H1 (cell line): ENCODE measurements around the gene VSNL1. TPM values are rescaled to one million over a fixed set of nuclear protein-coding genes. Genes with fewer than 3 reads are reported as not detected.

ENCODE experiments used
- CTCF ChIA-PET: fragments of 300-600 bp; sonication (Branson Sonifier 250); formaldehyde crosslinking; loops from one replicate; lab custom pipeline; 2021; ENCODE audit not compliant: partially characterized antibody; lab: Charles Lee
- POLR2A ChIA-PET: fragments of 300-600 bp; sonication (Branson Sonifier 250); formaldehyde crosslinking; loops from one replicate; lab custom pipeline; 2021; ENCODE audit warnings: inconsistent platforms; ENCODE audit not compliant: partially characterized antibody; lab: Charles Lee
- DNase-seq, 2 experiments: peaks; one replicate each; pipeline versions ENCODE4 v3.0.0 to v3.0.0-alpha.2; 2010 to 2022; ENCODE audit warnings: low spot score in 2 of 2, low read depth in 1 of 2, mixed read lengths in 1 of 2
- FAIRE-seq: peaks from 2 replicates; lab custom pipeline; 2011; peaks lifted over from hg19 to GRCh38; lab: Jason Lieb, UNC
- H2AFZ ChIP-seq: 2 replicates; pipeline ENCODE4 v1.8.1; 2012; ENCODE audit warnings: low read length, inconsistent platforms
- H2AK5ac ChIP-seq: 2 replicates; pipeline ENCODE4 v1.6.1; 2013; ENCODE audit warnings: low read depth, low read length
- H2BK120ac ChIP-seq: replicated peaks from 2 replicates; pipeline ENCODE3; 2013; ENCODE audit warnings: low read depth, low read length, inconsistent platforms
- H2BK12ac ChIP-seq: 2 replicates; pipeline ENCODE4 v1.6.1; 2013; ENCODE audit warnings: low read depth, low read length
- H2BK15ac ChIP-seq: 2 replicates; pipeline ENCODE4 v1.6.1; 2013; ENCODE audit warnings: low read length
- H2BK20ac ChIP-seq: 2 replicates; pipeline ENCODE4 v1.6.1; 2013; ENCODE audit warnings: low read length
- H2BK5ac ChIP-seq: 2 replicates; pipeline ENCODE4 v1.6.1; 2013; ENCODE audit warnings: low read depth, low read length
- H3K14ac ChIP-seq: 2 replicates; pipeline ENCODE4 v1.6.1; 2013; ENCODE audit warnings: inconsistent platforms; ENCODE audit not compliant: insufficient read length
- H3K18ac ChIP-seq: 2 replicates; pipeline ENCODE4 v1.6.1; 2013; ENCODE audit warnings: low read length; ENCODE audit errors: extremely low read depth
- H3K23ac ChIP-seq: 2 replicates; pipeline ENCODE4 v1.6.1; 2013; ENCODE audit warnings: inconsistent platforms; ENCODE audit not compliant: insufficient read length
- H3K23me2 ChIP-seq: 2 replicates; pipeline ENCODE4 v1.6.1; 2013; ENCODE audit warnings: low read depth, low read length
- H3K27ac ChIP-seq: 2 replicates; pipeline ENCODE4 v1.6.1; 2011; ENCODE audit warnings: low read depth, low read length, inconsistent platforms
- H3K27me3 ChIP-seq, 4 experiments: replicated peaks in 1 of 4; 1 replicate in 1 of 4; 2 replicates in 3 of 4; pipeline versions ENCODE4 v1.6.1 to v1.8.1; 2011 to 2013; ENCODE audit warnings: low read length in 3 of 4, mild to moderate bottlenecking in 3 of 4, inconsistent platforms in 2 of 4, mixed read lengths in 2 of 4, moderate library complexity in 1 of 4; ENCODE audit not compliant: control insufficient read depth in 3 of 4, insufficient read depth in 3 of 4; ENCODE audit errors: extremely low read depth in 1 of 4
- H3K36me3 ChIP-seq, 4 experiments: 2 replicates each; pipeline versions ENCODE4 v1.6.1 to v1.8.1; 2011 to 2013; ENCODE audit warnings: mild to moderate bottlenecking in 4 of 4, low read length in 3 of 4, moderate library complexity in 2 of 4, control low read depth in 1 of 4, inconsistent platforms in 1 of 4; ENCODE audit not compliant: insufficient read depth in 4 of 4, control insufficient read depth in 2 of 4
- H3K4ac ChIP-seq: replicated peaks from 2 replicates; pipeline ENCODE3; 2013; ENCODE audit warnings: low read length, low read depth, mixed read lengths, inconsistent platforms; ENCODE audit not compliant: insufficient read length
- H3K4me1 ChIP-seq, 4 experiments: replicated peaks in 1 of 4; 1 replicate in 1 of 4; 2 replicates in 3 of 4; pipeline versions ENCODE4 v1.6.1 to v1.8.1; 2011 to 2013; ENCODE audit warnings: low read length in 3 of 4, inconsistent platforms in 2 of 4, mixed read lengths in 1 of 4; ENCODE audit not compliant: insufficient read depth in 4 of 4, control insufficient read depth in 3 of 4
- H3K4me2 ChIP-seq, 2 experiments: 2 replicates each; pipeline versions ENCODE4 v1.6.1 to v1.8.1; 2011 to 2013; ENCODE audit warnings: low read depth in 2 of 2, low read length in 2 of 2, control low read depth in 1 of 2, inconsistent platforms in 1 of 2, mild to moderate bottlenecking in 1 of 2; ENCODE audit not compliant: insufficient read depth in 1 of 2
- H3K4me3 ChIP-seq, 4 experiments: fragments of 200-600, 300-600 bp in 1 of 4; sonication (generic), shearing (Covaris generic), sonication (Bioruptor Twin) in 1 of 4; 2 replicates each; pipeline versions ENCODE4 v1.5.1 to v1.8.1; 2011 to 2016; ENCODE audit warnings: low read length in 4 of 4, low read depth in 3 of 4, control low read depth in 2 of 4, inconsistent platforms in 2 of 4, mild to moderate bottlenecking in 2 of 4, mixed read lengths in 1 of 4, moderate library complexity in 1 of 4; ENCODE audit not compliant: insufficient read depth in 2 of 4; ENCODE audit errors: extremely low read depth in 1 of 4
- H3K56ac ChIP-seq: replicated peaks from 2 replicates; pipeline ENCODE3; 2013; ENCODE audit warnings: low read depth, mild to moderate bottlenecking, mixed read lengths, low read length, inconsistent platforms; ENCODE audit not compliant: insufficient read length
- H3K79me1 ChIP-seq: 2 replicates; pipeline ENCODE4 v1.6.1; 2013; ENCODE audit warnings: low read depth, low read length, control low read depth
- H3K79me2 ChIP-seq, 2 experiments: 2 replicates each; pipeline versions ENCODE4 v1.6.1 to v1.8.1; 2012 to 2013; ENCODE audit warnings: low read length in 2 of 2, mild to moderate bottlenecking in 2 of 2, inconsistent platforms in 1 of 2; ENCODE audit not compliant: insufficient read depth in 2 of 2, control insufficient read depth in 1 of 2
- H3K9ac ChIP-seq, 4 experiments: replicated peaks in 1 of 4; 1 replicate in 1 of 4; 2 replicates in 3 of 4; pipeline versions ENCODE4 v1.6.1 to v1.8.1; 2011 to 2013; ENCODE audit warnings: low read depth in 3 of 4, low read length in 3 of 4, control low read depth in 2 of 4, mild to moderate bottlenecking in 2 of 4, moderate library complexity in 2 of 4, inconsistent platforms in 1 of 4; ENCODE audit errors: extremely low read depth in 1 of 4
- H3K9me3 ChIP-seq, 2 experiments: 2 replicates each; pipeline versions ENCODE4 v1.6.1 to v1.8.1; 2012 to 2013; ENCODE audit warnings: mild to moderate bottlenecking in 2 of 2, moderate library complexity in 2 of 2, control low read depth in 1 of 2, inconsistent platforms in 1 of 2, low read depth in 1 of 2, low read length in 1 of 2, mixed read lengths in 1 of 2; ENCODE audit not compliant: insufficient read depth in 2 of 2
- H4K20me1 ChIP-seq, 2 experiments: replicated peaks in 1 of 2; 2 replicates each; pipeline versions ENCODE3 to v1.8.1; 2011 to 2013; ENCODE audit warnings: inconsistent platforms in 2 of 2, low read length in 2 of 2, mild to moderate bottlenecking in 1 of 2; ENCODE audit not compliant: insufficient read depth in 2 of 2, control insufficient read depth in 1 of 2
- H4K5ac ChIP-seq: 2 replicates; pipeline ENCODE4 v1.6.1; 2013; ENCODE audit warnings: low read length, low read depth, mixed read lengths, inconsistent platforms; ENCODE audit not compliant: insufficient read length
- H4K8ac ChIP-seq: 2 replicates; pipeline ENCODE4 v1.8.0; 2013; ENCODE audit warnings: mild to moderate bottlenecking, moderate library complexity, low read length, inconsistent platforms; ENCODE audit not compliant: insufficient read depth; ENCODE audit errors: extremely low read depth
- H4K91ac ChIP-seq: replicated peaks from 2 replicates; pipeline ENCODE3; 2013; ENCODE audit warnings: low read length, mixed read lengths, inconsistent platforms; ENCODE audit not compliant: insufficient read length
- ASH2L ChIP-seq: fragments of 200-600, 300-600 bp; sonication (generic); IDR thresholded peaks from one replicate; pipeline ENCODE4 v1.7.1; 2017; ENCODE audit warnings: low read length
- EP300 ChIP-seq, 2 experiments: IDR thresholded peaks; 1 replicate in 1 of 2; 2 replicates in 1 of 2; pipeline ENCODE4 v1.6.1; 2011 to 2012; ENCODE audit warnings: low read depth in 2 of 2, low read length in 2 of 2, mild to moderate bottlenecking in 2 of 2, borderline replicate concordance in 1 of 2, inconsistent platforms in 1 of 2, moderate library complexity in 1 of 2
- WGBS, 2 experiments: shearing (Covaris generic) in 1 of 2; methylation state at CpG; one replicate each; pipeline versions ENCODE4 v1.1.6 to v1.1.7; 2013 to 2015; ENCODE audit warnings: low lambda C conversion rate in 2 of 2, mixed read lengths in 2 of 2, inconsistent platforms in 1 of 2, low coverage in 1 of 2, missing lambda C conversion rate in 1 of 2; ENCODE audit not compliant: insufficient replicate concordance in 2 of 2, insufficient coverage in 1 of 2, insufficient read length in 1 of 2; ENCODE audit errors: extremely low coverage in 1 of 2, missing lambda C conversion rate in 1 of 2; 5-methylcytosine and 5-hydroxymethylcytosine counted together
- polyA plus RNA-seq, 7 experiments: library from polyadenylated mRNA; depleted of rRNA in 3 of 7; stranded (reverse) in 5 of 7; unstranded in 2 of 7; fragments of >200 nt in 5 of 7; fragments of 200-250 nt in 2 of 7; gene quantifications; 1 replicate in 5 of 7; 2 replicates in 1 of 7; 4 replicates in 1 of 7; pipeline versions ENCODE4 v1.2.1 to v1.2.3, GENCODE V29; 2011 to 2013; ENCODE audit warnings: missing spikeins in 2 of 7, mixed read lengths in 2 of 7
- total RNA-seq: library from RNA; stranded (reverse); fragmentation: NEBNext Ultra II Directional; extraction: Animal tissue kit (Norgen Biotek cat#: 25700); gene quantifications from 2 replicates; pipeline ENCODE4 v1.2.1, GENCODE V29; 2021
- TF ChIP-seq, protein P1 (sequence below): IDR thresholded peaks from 2 replicates; pipeline ENCODE4 v1.6.1; 2012; ENCODE audit warnings: inconsistent platforms

The VSNL1 gene
- total and polyA plus RNA-seq, 2 of the 8 experiments (the other 6 are each of a cell fraction or from before 2014, with no cell fraction given), result 49.4 to 108 TPM

DNA sequence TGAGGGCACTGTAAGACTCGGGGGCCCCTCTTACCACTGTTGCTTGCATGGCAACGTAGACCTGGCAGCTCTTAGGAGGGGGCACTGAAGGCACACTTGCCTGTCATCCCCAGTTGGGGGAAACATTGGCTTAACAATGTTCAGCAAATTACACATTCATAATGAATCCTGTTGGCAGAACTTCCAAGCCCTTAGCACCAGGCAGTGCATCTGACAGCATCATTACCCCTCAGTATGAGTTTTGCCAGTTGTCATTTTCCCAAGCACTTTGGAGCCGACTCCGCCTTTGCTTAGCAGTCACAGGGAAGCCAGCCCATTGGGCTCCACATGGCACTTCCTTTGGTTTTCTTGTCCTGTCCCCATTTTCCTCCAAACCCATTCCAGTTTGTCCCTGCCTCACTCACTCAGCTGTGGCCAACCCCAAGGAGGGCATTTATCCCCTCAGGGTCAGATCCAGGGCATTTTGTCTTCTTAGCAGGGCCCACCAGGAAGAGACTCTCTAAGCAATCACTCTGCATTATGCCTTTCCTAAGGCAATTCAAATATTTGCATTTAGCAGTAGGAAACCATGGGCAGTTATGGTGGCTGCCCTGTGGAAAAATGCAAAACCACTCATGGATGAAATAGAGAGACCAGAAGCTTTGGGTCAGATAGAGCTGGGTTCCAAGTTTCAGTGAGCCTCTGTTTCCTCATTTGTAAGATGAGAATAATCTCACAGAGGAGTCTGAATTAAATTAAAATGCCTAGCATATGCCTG is 73.9 kb downstream of the VSNL1 start:
- 0 out of 2 replicates have a peak, but pooled peaks cover 2% of the 10 kb centered on the region for H3K23me2 ChIP-seq
- no peak overlapping the region for H2BK5ac ChIP-seq
- H3K79me1 ChIP-seq, result no peaks in the 10 kb centered on the region; the same call in 1 of the 2 replicates
- H3K27ac ChIP-seq, result no peak overlapping the region
- H3K9me3 ChIP-seq, result no peaks in the 10 kb centered on the region
- ChIA-PET POLR2A (no interaction called here), CTCF (interaction anchor here (0.7 to 3.6 kb wide), 8 partner anchors 10 to 535 kb away, joined by 3 to 19 read pairs (median 3); no protein-coding TSS in a partner anchor)
- no peak overlapping the region for H4K5ac ChIP-seq
- H2BK20ac ChIP-seq, result no peak overlapping the region
- H4K20me1 ChIP-seq, result no peaks in the 10 kb centered on the region
- no peak overlapping the region for H3K4me3 ChIP-seq
- no peak overlapping the region for H2BK12ac ChIP-seq
- DNase-seq (no peak), FAIRE-seq (no peak)
- H2AK5ac ChIP-seq, result no peak overlapping the region
- no peaks in the 10 kb centered on the region; a peak in 1 of 8 replicates for H3K36me3 ChIP-seq
- H4K91ac ChIP-seq, result no peak overlapping the region
- no peak overlapping the region for H3K18ac ChIP-seq
- 93% methylated on average over 4 of the region's 4 CpGs; no CpG with 5 or more reads in 1 of the 2 experiments for WGBS, 2 experiments
- no peak overlapping the region for H3K9ac ChIP-seq
- H2BK15ac ChIP-seq, result no peak overlapping the region
- no peak overlapping the region for H2BK120ac ChIP-seq
- H4K8ac ChIP-seq, result no peak overlapping the region
- no peak overlapping the region for H2AFZ ChIP-seq
- H3K56ac ChIP-seq, result no peak overlapping the region
- peaks cover 0 to 3% (median 2%) of the 10 kb centered on the region in 4 experiments; a peak in 2 of 7 replicates for H3K4me1 ChIP-seq
- no peak overlapping the region for H3K14ac ChIP-seq
- no peak overlapping the region for H3K23ac ChIP-seq
- no peaks in the 10 kb centered on the region for H3K79me2 ChIP-seq
- H3K4me2 ChIP-seq, result no peak overlapping the region
- H3K27me3 ChIP-seq, result no peaks in the 10 kb centered on the region
- TF ChIP-seq ASH2L (no peak), EP300 (IDR thresholded peaks at IDR 0.05; ENCODE audit: borderline replicate concordance in 1 of 2, low read depth in 2 of 2, low read length in 2 of 2) (no peak)
- TF ChIP-seq, protein P1, sequence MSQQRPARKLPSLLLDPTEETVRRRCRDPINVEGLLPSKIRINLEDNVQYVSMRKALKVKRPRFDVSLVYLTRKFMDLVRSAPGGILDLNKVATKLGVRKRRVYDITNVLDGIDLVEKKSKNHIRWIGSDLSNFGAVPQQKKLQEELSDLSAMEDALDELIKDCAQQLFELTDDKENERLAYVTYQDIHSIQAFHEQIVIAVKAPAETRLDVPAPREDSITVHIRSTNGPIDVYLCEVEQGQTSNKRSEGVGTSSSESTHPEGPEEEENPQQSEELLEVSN, result no peak
- TF ChIP-seq, all 59 proteins: peak for 0
- no peak overlapping the region for H3K4ac ChIP-seq
